Heart right ventricle (tissue), 16 donors: ENCODE data around the gene ARHGAP22. TPM values are rescaled to one million over a fixed set of nuclear protein-coding genes. Genes with fewer than 3 reads are reported as not detected.

ENCODE experiments used
- ATAC-seq, 8 donors: fragments of 200-7000 bp; cut with Tn5 transposase; one replicate each; pipeline ENCODE4 v1.9.1; 2020; ENCODE audit warnings: mild to moderate bottlenecking in 8 of 8, moderate library complexity in 8 of 8, moderate number of reproducible peaks in 1 of 8
- DNase-seq, 2 donors: peaks; one replicate each; pipeline ENCODE4 v3.0.0-alpha.2; 2020
- H3K27ac ChIP-seq, 10 donors: fragments of 200-600 bp; sonication (generic) in 2 of 10; one replicate each; pipeline versions ENCODE4 v1.5.0 to v1.8.0; 2020 to 2022; ENCODE audit warnings: mild to moderate bottlenecking in 3 of 10
- H3K27me3 ChIP-seq, 7 donors: fragments of 200-600 bp; one replicate each; pipeline ENCODE4 v1.8.0; 2021 to 2022; ENCODE audit warnings: mild to moderate bottlenecking in 2 of 7
- H3K36me3 ChIP-seq, 9 donors: fragments of 200-600 bp; sonication (generic) in 1 of 9; one replicate each; pipeline versions ENCODE4 v1.5.0 to v1.8.0; 2020 to 2022; ENCODE audit warnings: mild to moderate bottlenecking in 2 of 9
- H3K4me1 ChIP-seq, 9 donors: fragments of 200-600 bp; sonication (generic) in 1 of 9; one replicate each; pipeline versions ENCODE4 v1.5.0 to v1.8.0; 2020 to 2022; ENCODE audit warnings: mild to moderate bottlenecking in 4 of 9
- H3K4me3 ChIP-seq, 10 donors: fragments of 200-600 bp; sonication (generic) in 2 of 10; one replicate each; pipeline versions ENCODE4 v1.5.0 to v1.8.0; 2020 to 2022; ENCODE audit warnings: mild to moderate bottlenecking in 7 of 10, moderate library complexity in 2 of 10
- H3K9me3 ChIP-seq, 11 donors: fragments of 200-600 bp in 10 of 11; sonication (generic) in 2 of 11; one replicate each; pipeline versions ENCODE4 v1.5.0 to v1.8.0; 2013 to 2022; ENCODE audit warnings: mild to moderate bottlenecking in 2 of 11, control low read depth in 1 of 11, moderate library complexity in 1 of 11
- WGBS, 2 donors: extraction: QIAGEN DNeasy Blood & Tissue Kit; methylation state at CpG; one replicate each; pipeline ENCODE4 v1.1.7; 2013; ENCODE audit warnings: inconsistent platforms in 1 of 2; 5-methylcytosine and 5-hydroxymethylcytosine counted together
- intact Hi-C, 10 donors: fragments of 100-400 bp; cut with DNase I; formaldehyde crosslinking; loops; one replicate each; pipeline versions ENCODE4 v1.11.1 to v1.14.2; 2022
- polyA plus RNA-seq, 2 donors: library from polyadenylated mRNA; stranded (reverse); fragments of 200-250 nt; gene quantifications; one replicate each; pipeline ENCODE4 v1.2.3, GENCODE V29; 2013
- total RNA-seq, 10 donors: library from RNA; stranded (reverse); fragmentation: NEBNext Ultra II Directional in 3 of 10; extraction: Animal tissue kit (Norgen Biotek cat#: 25700) in 3 of 10; gene quantifications; one replicate each; pipeline versions ENCODE4 v1.2.1 to v1.2.4, GENCODE V29; 2021 to 2023
- TF ChIP-seq, protein P1 (sequence below), 9 donors: fragments of 200-600 bp; sonication (generic) in 2 of 9; IDR thresholded peaks; one replicate each; pipeline versions ENCODE4 v1.5.0 to v1.8.0; 2021 to 2022; ENCODE audit warnings: antibody characterized with exemption in 9 of 9, mild to moderate bottlenecking in 5 of 9, moderate library complexity in 1 of 9
- donor health status: Arrhythmogenic right ventricular cardiomyopathy.
- donor health status: ischemic (EF 13 %, LVEDD 7.1; RV severe dilation, severe dysfunction).
- donor health status: healthy with polysubstance abuse.
- donor health status: DM: no; HTN: yes; CAD: no.
- donor health status: DM: no; HTN: no; CAD: no.
- donor health status: ischemic (EF 25% LVEDD 6.9; RV normal size, moderate dysfunction).
- donor health status: ischemic (EF 25% LVEDD 5.7; RV mildly dilated, moderate dysfunction).
- donor health status: healthy.
- donor health status: DM: yes; HTN: yes; CAD: no.
- donor health status: Ischemic cardiomyopathy.
- donor health status: ischemic (EF 35%, LVEDD 5.7; RV mildly dilated, moderate dysfunction).
- donor health status: nonischemic (EF 11% LVEDD 7.7; RV severe dilation, severe dysfunction).
- donor health status: DM: yes; HTN: yes; CAD: no.
- donor health status: PGD.
- donor health status: ischemic (EF 29% LVEDD 5.4; RV normal size, mild dysfunction).
- donor health status: nonischemic (EF 23%, LVEDD 6.1; RV moderate dilation, normal function).

Gene ARHGAP22
- total and polyA plus RNA-seq, 12 donors: 1.5 to 9.3 (median 2.8) TPM

DNA sequence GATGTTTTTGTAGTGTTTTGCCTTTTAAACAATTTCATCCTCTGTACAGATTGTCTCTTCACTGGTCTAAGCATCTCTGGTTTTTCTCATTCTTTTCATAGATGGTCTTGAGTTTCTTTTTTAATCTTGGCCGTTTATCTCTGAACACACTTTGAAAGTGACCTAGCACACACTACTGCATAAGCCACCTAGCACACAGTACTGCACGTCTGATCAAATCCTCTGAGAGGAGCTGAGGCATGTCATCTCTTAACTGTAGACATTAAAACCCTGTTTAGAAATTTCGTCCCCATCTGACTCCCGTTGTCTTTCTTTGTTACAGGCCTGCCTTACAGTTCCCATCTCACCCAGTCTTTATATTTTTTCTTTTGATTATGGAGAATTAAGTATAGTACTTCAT lies 198.2 kb downstream of the ARHGAP22 start:
- H3K27me3 ChIP-seq: no peaks in the 10 kb centered on the region
- H3K4me1 ChIP-seq: peaks cover 0 to 10% (median 0%) of the 10 kb centered on the region in 9 donors
- no peak overlapping the region for H3K4me3 ChIP-seq
- DNase-seq: no peak
- intact Hi-C loops: no loop called here
- TF ChIP-seq, protein P1, sequence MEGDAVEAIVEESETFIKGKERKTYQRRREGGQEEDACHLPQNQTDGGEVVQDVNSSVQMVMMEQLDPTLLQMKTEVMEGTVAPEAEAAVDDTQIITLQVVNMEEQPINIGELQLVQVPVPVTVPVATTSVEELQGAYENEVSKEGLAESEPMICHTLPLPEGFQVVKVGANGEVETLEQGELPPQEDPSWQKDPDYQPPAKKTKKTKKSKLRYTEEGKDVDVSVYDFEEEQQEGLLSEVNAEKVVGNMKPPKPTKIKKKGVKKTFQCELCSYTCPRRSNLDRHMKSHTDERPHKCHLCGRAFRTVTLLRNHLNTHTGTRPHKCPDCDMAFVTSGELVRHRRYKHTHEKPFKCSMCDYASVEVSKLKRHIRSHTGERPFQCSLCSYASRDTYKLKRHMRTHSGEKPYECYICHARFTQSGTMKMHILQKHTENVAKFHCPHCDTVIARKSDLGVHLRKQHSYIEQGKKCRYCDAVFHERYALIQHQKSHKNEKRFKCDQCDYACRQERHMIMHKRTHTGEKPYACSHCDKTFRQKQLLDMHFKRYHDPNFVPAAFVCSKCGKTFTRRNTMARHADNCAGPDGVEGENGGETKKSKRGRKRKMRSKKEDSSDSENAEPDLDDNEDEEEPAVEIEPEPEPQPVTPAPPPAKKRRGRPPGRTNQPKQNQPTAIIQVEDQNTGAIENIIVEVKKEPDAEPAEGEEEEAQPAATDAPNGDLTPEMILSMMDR (IDR thresholded peaks at IDR 0.05): no peak
- peaks cover 0 to 6% (median 0%) of the 10 kb centered on the region in 11 donors for H3K9me3 ChIP-seq
- H3K27ac ChIP-seq: no peak overlapping the region
- WGBS, 2 donors: 88 to 92% methylated on average over 4 of the region's 4 CpGs
- ATAC-seq: no peak
- H3K36me3 ChIP-seq: peaks cover 0 to 46% (median 7%) of the 10 kb centered on the region in 9 donors

- Histone ChIP-seq H3K9me3 (peaks cover 0 to 2% (median 0%) of the 10 kb centered on the region in 11 donors), H3K4me1 (peaks cover 0 to 10% (median 0%) of the 10 kb centered on the region in 9 donors), H3K4me3 (no peak overlapping the region), H3K36me3 (peaks cover 0 to 42% (median 7%) of the 10 kb centered on the region in 9 donors), H3K27me3 (no peaks in the 10 kb centered on the region), H3K27ac (no peak overlapping the region)
- intact Hi-C loops: no loop called here
- TF ChIP-seq, protein P1 (IDR thresholded peaks at IDR 0.05): no peak
- 53 to 94% methylated on average over 3 of the region's 3 CpGs for WGBS, 2 donors
- DNase-seq (no peak), ATAC-seq (no peak)
These were observed 198.7 kb downstream of the ARHGAP22 start for GRCh38 chr10:48406204-48406603.

GRCh38 chr10:48404646-48405045 lies 200.2 kb downstream of the ARHGAP22 start:
- H3K4me3 ChIP-seq: no peak overlapping the region
- DNase-seq: no peak
- H3K36me3 ChIP-seq: peaks cover 0 to 26% (median 0%) of the 10 kb centered on the region in 9 donors
- no peak overlapping the region for H3K27ac ChIP-seq
- WGBS, 2 donors: 90 to 92% methylated on average over 4 of the region's 4 CpGs
- intact Hi-C loops: no loop called here
- H3K4me1 ChIP-seq: peaks cover 0 to 14% (median 6%) of the 10 kb centered on the region in 9 donors
- no peak for ATAC-seq
- TF ChIP-seq, protein P1 (IDR thresholded peaks at IDR 0.05): no peak
- no peaks in the 10 kb centered on the region for H3K9me3 ChIP-seq
- H3K27me3 ChIP-seq: no peaks in the 10 kb centered on the region

DNA sequence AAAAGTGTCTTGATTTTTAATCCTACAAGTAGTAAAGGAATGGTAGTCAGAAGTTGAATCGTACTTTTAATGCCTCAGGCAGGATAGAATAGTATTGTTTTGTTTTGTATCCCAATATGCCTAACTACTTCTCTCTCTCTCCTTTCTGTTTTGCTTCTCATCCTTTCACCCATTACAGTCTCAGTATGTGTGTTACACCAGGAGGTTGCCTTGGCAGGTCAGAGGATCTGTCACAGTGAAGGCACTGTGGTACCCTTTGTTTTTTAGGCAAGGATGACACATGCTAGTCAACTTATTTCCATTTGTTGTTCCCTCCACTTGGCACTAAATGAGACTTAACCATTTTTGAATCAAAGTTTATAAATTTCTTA lies 204.0 kb downstream of the ARHGAP22 start:
- H3K27ac ChIP-seq: no peak overlapping the region
- H3K36me3 ChIP-seq: peaks cover 0 to 14% (median 0%) of the 10 kb centered on the region in 9 donors
- H3K27me3 ChIP-seq: no peaks in the 10 kb centered on the region
- H3K4me1 ChIP-seq: peaks cover 0 to 25% (median 21%) of the 10 kb centered on the region in 9 donors
- intact Hi-C loops: no loop called here
- ATAC-seq (no peak), DNase-seq (no peak)
- H3K9me3 ChIP-seq: no peaks in the 10 kb centered on the region
- TF ChIP-seq, protein P1 (IDR thresholded peaks at IDR 0.05): no peak
- 98 to 100% methylated on average over 1 of the region's 1 CpG for whole genome bisulfite sequencing, 2 donors
- H3K4me3 ChIP-seq: no peak overlapping the region
